Progenitor cell of endocrine pancreas (in vitro differentiated cells): ENCODE data around the gene VASH1. TPM values are rescaled to one million over a fixed set of nuclear protein-coding genes. Genes with fewer than 3 reads are reported as not detected.
"Not testable (repeated sequence)": the region's sequence is repeated elsewhere in the genome, so short reads cannot be mapped to it uniquely, and the experiment has no call there.

ENCODE experiments used
- DNase-seq: peaks from one replicate; pipeline ENCODE4 v3.0.0; 2021; ENCODE audit warnings: low spot score; ENCODE audit not compliant: unreplicated experiment
- H3K27ac Mint-ChIP-seq: 2 replicates; pipeline ENCODE4 v1.8.0; 2021; ENCODE audit warnings: mild to moderate bottlenecking, moderate library complexity, mixed read lengths
- H3K27me3 Mint-ChIP-seq: 2 replicates; pipeline ENCODE4 v1.8.0; 2021; ENCODE audit warnings: mixed read lengths
- H3K36me3 Mint-ChIP-seq: 2 replicates; pipeline ENCODE4 v1.8.0; 2022; ENCODE audit warnings: mixed read lengths; ENCODE audit not compliant: insufficient read depth
- H3K4me1 Mint-ChIP-seq: 2 replicates; pipeline ENCODE4 v1.8.0; 2021; ENCODE audit warnings: low read depth, mixed read lengths
- H3K4me3 Mint-ChIP-seq: 2 replicates; pipeline ENCODE4 v1.8.0; 2021; ENCODE audit warnings: low read depth, mild to moderate bottlenecking, moderate library complexity, mixed read lengths
- H3K9me3 Mint-ChIP-seq: 2 replicates; pipeline ENCODE4 v1.8.0; 2021; ENCODE audit warnings: low read depth, mixed read lengths
- total RNA-seq: library from RNA; stranded (reverse); gene quantifications from 2 replicates; pipeline ENCODE4 v1.2.1, GENCODE V29; 2021
- TF ChIP-seq, protein P1 (sequence below): fragments of 200-600 bp; sonication (generic); IDR thresholded peaks from one replicate; pipeline ENCODE4 v1.5.0; 2021; ENCODE audit warnings: antibody characterized with exemption, mild to moderate bottlenecking; ENCODE audit not compliant: unreplicated experiment

The VASH1 gene
- total RNA-seq, 1 donor from 2014 or later: 43.2 TPM

DNA sequence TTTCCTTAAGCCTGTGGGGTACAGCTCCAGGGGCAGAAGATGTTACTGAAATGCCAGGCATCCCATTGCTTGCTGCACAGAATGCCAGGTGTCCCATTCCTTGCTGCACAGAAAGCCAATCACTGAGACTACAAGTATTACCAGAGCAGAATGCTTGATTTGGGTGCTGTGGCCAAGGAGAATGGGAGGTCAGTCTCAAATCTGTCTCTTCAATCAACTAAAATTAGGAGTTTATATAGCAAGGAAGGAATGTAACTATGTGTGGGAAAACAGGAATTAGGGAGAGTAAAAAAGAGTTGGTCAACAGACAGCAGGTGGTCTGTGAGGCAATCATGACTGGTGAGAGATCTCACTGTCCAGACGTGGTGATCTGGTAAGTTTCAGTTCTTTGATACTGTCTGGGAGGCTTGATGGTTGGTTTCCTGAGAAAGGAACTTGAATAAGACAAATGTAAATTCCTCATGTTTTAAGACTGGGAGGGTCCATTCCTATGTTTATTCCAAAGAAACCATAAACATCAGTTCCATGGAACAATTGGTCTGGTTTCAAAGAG lies 31.2 kb upstream of the VASH1 start:
- no peak for DNase-seq
- H3K9me3 Mint-ChIP-seq: no peaks in the 10 kb centered on the region
- peaks cover 15% of the 10 kb centered on the region for H3K27me3 Mint-ChIP-seq
- no peaks in the 10 kb centered on the region for H3K36me3 Mint-ChIP-seq
- H3K27ac Mint-ChIP-seq: no peak overlapping the region
- H3K4me1 Mint-ChIP-seq: no peaks in the 10 kb centered on the region
- H3K4me3 Mint-ChIP-seq: no peak overlapping the region
- TF ChIP-seq, protein P1, sequence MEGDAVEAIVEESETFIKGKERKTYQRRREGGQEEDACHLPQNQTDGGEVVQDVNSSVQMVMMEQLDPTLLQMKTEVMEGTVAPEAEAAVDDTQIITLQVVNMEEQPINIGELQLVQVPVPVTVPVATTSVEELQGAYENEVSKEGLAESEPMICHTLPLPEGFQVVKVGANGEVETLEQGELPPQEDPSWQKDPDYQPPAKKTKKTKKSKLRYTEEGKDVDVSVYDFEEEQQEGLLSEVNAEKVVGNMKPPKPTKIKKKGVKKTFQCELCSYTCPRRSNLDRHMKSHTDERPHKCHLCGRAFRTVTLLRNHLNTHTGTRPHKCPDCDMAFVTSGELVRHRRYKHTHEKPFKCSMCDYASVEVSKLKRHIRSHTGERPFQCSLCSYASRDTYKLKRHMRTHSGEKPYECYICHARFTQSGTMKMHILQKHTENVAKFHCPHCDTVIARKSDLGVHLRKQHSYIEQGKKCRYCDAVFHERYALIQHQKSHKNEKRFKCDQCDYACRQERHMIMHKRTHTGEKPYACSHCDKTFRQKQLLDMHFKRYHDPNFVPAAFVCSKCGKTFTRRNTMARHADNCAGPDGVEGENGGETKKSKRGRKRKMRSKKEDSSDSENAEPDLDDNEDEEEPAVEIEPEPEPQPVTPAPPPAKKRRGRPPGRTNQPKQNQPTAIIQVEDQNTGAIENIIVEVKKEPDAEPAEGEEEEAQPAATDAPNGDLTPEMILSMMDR: no peak

DNA sequence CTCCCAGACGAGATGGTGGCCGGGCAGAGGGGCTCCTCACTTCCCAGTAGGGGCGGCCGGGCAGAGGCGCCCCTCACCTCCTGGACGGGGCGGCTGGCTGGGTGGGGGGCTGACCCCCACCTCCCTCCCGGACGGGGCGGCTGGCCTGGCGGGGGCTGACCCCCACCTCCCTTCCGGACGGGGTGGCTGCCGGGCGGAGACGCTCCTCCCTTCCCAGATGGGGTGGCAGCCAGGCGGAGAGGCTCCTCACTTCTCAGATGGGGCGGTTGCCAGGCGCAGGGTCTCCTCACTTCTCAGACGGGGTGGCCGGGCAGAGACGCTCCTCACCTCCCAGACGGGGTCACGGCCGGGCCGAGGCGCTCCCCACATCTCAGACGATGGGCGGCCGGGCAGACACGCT lies 26.8 kb upstream of the VASH1 start:
- not testable (repeated sequence) for H3K36me3 Mint-ChIP-seq, H3K4me1 Mint-ChIP-seq, DNase-seq, H3K4me3 Mint-ChIP-seq, H3K27ac Mint-ChIP-seq, H3K27me3 Mint-ChIP-seq
- peaks cover 25% of the 10 kb centered on the region for H3K9me3 Mint-ChIP-seq

GRCh38 chr14:76736514-76736913 lies 24.8 kb upstream of the VASH1 start:
- no peaks in the 10 kb centered on the region for H3K4me1 Mint-ChIP-seq
- no peaks in the 10 kb centered on the region for H3K36me3 Mint-ChIP-seq
- DNase-seq: no peak
- peaks cover 41% of the 10 kb centered on the region for H3K9me3 Mint-ChIP-seq
- H3K4me3 Mint-ChIP-seq: no peak overlapping the region
- no peaks in the 10 kb centered on the region for H3K27me3 Mint-ChIP-seq
- H3K27ac Mint-ChIP-seq: no peak overlapping the region
- TF ChIP-seq, protein P1: no peak

- no peak for DNase-seq
- no peak overlapping the region for H3K27ac Mint-ChIP-seq
- peaks cover 4% of the 10 kb centered on the region for H3K36me3 Mint-ChIP-seq
- TF ChIP-seq, protein P1: no peak
- H3K27me3 Mint-ChIP-seq: peaks cover 3% of the 10 kb centered on the region
- H3K4me3 Mint-ChIP-seq: no peak overlapping the region
- H3K4me1 Mint-ChIP-seq: no peaks in the 10 kb centered on the region
- H3K9me3 Mint-ChIP-seq: peaks cover 51% of the 10 kb centered on the region
Measured at GRCh38 chr14:76741074-76741473, 20.2 kb upstream of the VASH1 start.

GRCh38 chr14:76742185-76742584 lies 19.1 kb upstream of the VASH1 start:
- TF ChIP-seq, protein P1: no peak
- Mint-ChIP-seq H3K4me1 (no peaks in the 10 kb centered on the region), H3K36me3 (peaks cover 4% of the 10 kb centered on the region), H3K9me3 (peaks cover 46% of the 10 kb centered on the region), H3K4me3 (no peak overlapping the region), H3K27me3 (peaks cover 7% of the 10 kb centered on the region), H3K27ac (no peak overlapping the region)
- no peak for DNase-seq

GRCh38 chr14:76742966-76743365 lies 18.3 kb upstream of the VASH1 start:
- Mint-ChIP-seq H3K27ac (no peak overlapping the region), H3K4me1 (no peaks in the 10 kb centered on the region), H3K27me3 (peaks cover 9% of the 10 kb centered on the region), H3K4me3 (no peak overlapping the region), H3K36me3 (peaks cover 4% of the 10 kb centered on the region), H3K9me3 (peaks cover 38% of the 10 kb centered on the region)
- TF ChIP-seq, protein P1: no peak
- DNase-seq: no peak
